GM21381 (cell line): Measurements from ENCODE around the gene DNAH17.

Experiments
- ATAC-seq: cut with Tn5 transposase; IDR thresholded peaks from one replicate; pipeline ENCODE4 v1.9.1; 2021; ENCODE audit warnings: mild to moderate bottlenecking, moderate library complexity; ENCODE audit not compliant: unreplicated experiment

DNAH17 gene

GRCh38 chr17:78416791-78417530, 160.2 kb downstream of the DNAH17 start:
- ATAC-seq, result no peak

GRCh38 chr17:78415821-78416711, 161.1 kb downstream of the DNAH17 start:
- ATAC-seq, result no peak

GRCh38 chr17:78414178-78415162, 162.7 kb downstream of the DNAH17 start:
- ATAC-seq, result no peak

- no peak for ATAC-seq
These were observed 164.8 kb downstream of the DNAH17 start for GRCh38 chr17:78412403-78412802.

- ATAC-seq, result no peak
These were observed 165.8 kb downstream of the DNAH17 start for GRCh38 chr17:78411241-78411857.

- ATAC-seq, result no peak
These were observed 167.8 kb downstream of the DNAH17 start for GRCh38 chr17:78409191-78409928.

- ATAC-seq, result no peak
These were observed 168.6 kb downstream of the DNAH17 start for GRCh38 chr17:78408476-78409050.

- ATAC-seq, result no peak
These were observed 169.7 kb downstream of the DNAH17 start for GRCh38 chr17:78407387-78408000.

- no peak for ATAC-seq
These were observed 170.3 kb downstream of the DNAH17 start for GRCh38 chr17:78406920-78407319.

- no peak for ATAC-seq
These were observed 170.8 kb downstream of the DNAH17 start for GRCh38 chr17:78406396-78406795.

- ATAC-seq, result no peak
These were observed 173.4 kb downstream of the DNAH17 start for GRCh38 chr17:78403822-78404221.

- ATAC-seq, result no peak
These were observed 175.3 kb downstream of the DNAH17 start for GRCh38 chr17:78401891-78402290.

- ATAC-seq, result no peak
These were observed 175.9 kb downstream of the DNAH17 start for GRCh38 chr17:78401246-78401645.

GRCh38 chr17:78400581-78401240, 176.5 kb downstream of the DNAH17 start:
- no peak for ATAC-seq

GRCh38 chr17:78399693-78400144, 177.5 kb downstream of the DNAH17 start:
- ATAC-seq, result no peak

- ATAC-seq, result no peak
These were observed 178.0 kb downstream of the DNAH17 start for GRCh38 chr17:78399028-78399692.

GRCh38 chr17:78398390-78398789, 178.8 kb downstream of the DNAH17 start:
- ATAC-seq, result no peak

GRCh38 chr17:78397681-78398101, 179.5 kb downstream of the DNAH17 start:
- ATAC-seq, result no peak
